H1 (cell line): Measurements from ENCODE around the gene VPS51. TPM values are rescaled to one million over a fixed set of nuclear protein-coding genes. Genes with fewer than 3 reads are reported as not detected.

Experiments used
- CTCF ChIA-PET: fragments of 300-600 bp; sonication (Branson Sonifier 250); formaldehyde crosslinking; loops from one replicate; lab custom pipeline; 2021; ENCODE audit not compliant: partially characterized antibody; lab: Charles Lee
- POLR2A ChIA-PET: fragments of 300-600 bp; sonication (Branson Sonifier 250); formaldehyde crosslinking; loops from one replicate; lab custom pipeline; 2021; ENCODE audit warnings: inconsistent platforms; ENCODE audit not compliant: partially characterized antibody; lab: Charles Lee
- DNase-seq, 2 experiments: peaks; one replicate each; pipeline versions ENCODE4 v3.0.0 to v3.0.0-alpha.2; 2010 to 2022; ENCODE audit warnings: low spot score in 2 of 2, low read depth in 1 of 2, mixed read lengths in 1 of 2
- FAIRE-seq: peaks from 2 replicates; lab custom pipeline; 2011; peaks lifted over from hg19 to GRCh38; lab: Jason Lieb, UNC
- H2AFZ ChIP-seq: 2 replicates; pipeline ENCODE4 v1.8.1; 2012; ENCODE audit warnings: low read length, inconsistent platforms
- H2AK5ac ChIP-seq: 2 replicates; pipeline ENCODE4 v1.6.1; 2013; ENCODE audit warnings: low read depth, low read length
- H2BK120ac ChIP-seq: replicated peaks from 2 replicates; pipeline ENCODE3; 2013; ENCODE audit warnings: low read depth, low read length, inconsistent platforms
- H2BK12ac ChIP-seq: 2 replicates; pipeline ENCODE4 v1.6.1; 2013; ENCODE audit warnings: low read depth, low read length
- H2BK15ac ChIP-seq: 2 replicates; pipeline ENCODE4 v1.6.1; 2013; ENCODE audit warnings: low read length
- H2BK20ac ChIP-seq: 2 replicates; pipeline ENCODE4 v1.6.1; 2013; ENCODE audit warnings: low read length
- H2BK5ac ChIP-seq: 2 replicates; pipeline ENCODE4 v1.6.1; 2013; ENCODE audit warnings: low read depth, low read length
- H3K14ac ChIP-seq: 2 replicates; pipeline ENCODE4 v1.6.1; 2013; ENCODE audit warnings: inconsistent platforms; ENCODE audit not compliant: insufficient read length
- H3K18ac ChIP-seq: 2 replicates; pipeline ENCODE4 v1.6.1; 2013; ENCODE audit warnings: low read length; ENCODE audit errors: extremely low read depth
- H3K23ac ChIP-seq: 2 replicates; pipeline ENCODE4 v1.6.1; 2013; ENCODE audit warnings: inconsistent platforms; ENCODE audit not compliant: insufficient read length
- H3K23me2 ChIP-seq: 2 replicates; pipeline ENCODE4 v1.6.1; 2013; ENCODE audit warnings: low read depth, low read length
- H3K27ac ChIP-seq: 2 replicates; pipeline ENCODE4 v1.6.1; 2011; ENCODE audit warnings: low read depth, low read length, inconsistent platforms
- H3K27me3 ChIP-seq, 4 experiments: replicated peaks in 1 of 4; 1 replicate in 1 of 4; 2 replicates in 3 of 4; pipeline versions ENCODE4 v1.6.1 to v1.8.1; 2011 to 2013; ENCODE audit warnings: low read length in 3 of 4, mild to moderate bottlenecking in 3 of 4, inconsistent platforms in 2 of 4, mixed read lengths in 2 of 4, moderate library complexity in 1 of 4; ENCODE audit not compliant: control insufficient read depth in 3 of 4, insufficient read depth in 3 of 4; ENCODE audit errors: extremely low read depth in 1 of 4
- H3K36me3 ChIP-seq, 4 experiments: 2 replicates each; pipeline versions ENCODE4 v1.6.1 to v1.8.1; 2011 to 2013; ENCODE audit warnings: mild to moderate bottlenecking in 4 of 4, low read length in 3 of 4, moderate library complexity in 2 of 4, control low read depth in 1 of 4, inconsistent platforms in 1 of 4; ENCODE audit not compliant: insufficient read depth in 4 of 4, control insufficient read depth in 2 of 4
- H3K4ac ChIP-seq: replicated peaks from 2 replicates; pipeline ENCODE3; 2013; ENCODE audit warnings: low read length, low read depth, mixed read lengths, inconsistent platforms; ENCODE audit not compliant: insufficient read length
- H3K4me1 ChIP-seq, 4 experiments: replicated peaks in 1 of 4; 1 replicate in 1 of 4; 2 replicates in 3 of 4; pipeline versions ENCODE4 v1.6.1 to v1.8.1; 2011 to 2013; ENCODE audit warnings: low read length in 3 of 4, inconsistent platforms in 2 of 4, mixed read lengths in 1 of 4; ENCODE audit not compliant: insufficient read depth in 4 of 4, control insufficient read depth in 3 of 4
- H3K4me2 ChIP-seq, 2 experiments: 2 replicates each; pipeline versions ENCODE4 v1.6.1 to v1.8.1; 2011 to 2013; ENCODE audit warnings: low read depth in 2 of 2, low read length in 2 of 2, control low read depth in 1 of 2, inconsistent platforms in 1 of 2, mild to moderate bottlenecking in 1 of 2; ENCODE audit not compliant: insufficient read depth in 1 of 2
- H3K4me3 ChIP-seq, 4 experiments: fragments of 200-600, 300-600 bp in 1 of 4; sonication (generic), shearing (Covaris generic), sonication (Bioruptor Twin) in 1 of 4; 2 replicates each; pipeline versions ENCODE4 v1.5.1 to v1.8.1; 2011 to 2016; ENCODE audit warnings: low read length in 4 of 4, low read depth in 3 of 4, control low read depth in 2 of 4, inconsistent platforms in 2 of 4, mild to moderate bottlenecking in 2 of 4, mixed read lengths in 1 of 4, moderate library complexity in 1 of 4; ENCODE audit not compliant: insufficient read depth in 2 of 4; ENCODE audit errors: extremely low read depth in 1 of 4
- H3K56ac ChIP-seq: replicated peaks from 2 replicates; pipeline ENCODE3; 2013; ENCODE audit warnings: low read depth, mild to moderate bottlenecking, mixed read lengths, low read length, inconsistent platforms; ENCODE audit not compliant: insufficient read length
- H3K79me1 ChIP-seq: 2 replicates; pipeline ENCODE4 v1.6.1; 2013; ENCODE audit warnings: low read depth, low read length, control low read depth
- H3K79me2 ChIP-seq, 2 experiments: 2 replicates each; pipeline versions ENCODE4 v1.6.1 to v1.8.1; 2012 to 2013; ENCODE audit warnings: low read length in 2 of 2, mild to moderate bottlenecking in 2 of 2, inconsistent platforms in 1 of 2; ENCODE audit not compliant: insufficient read depth in 2 of 2, control insufficient read depth in 1 of 2
- H3K9ac ChIP-seq, 4 experiments: replicated peaks in 1 of 4; 1 replicate in 1 of 4; 2 replicates in 3 of 4; pipeline versions ENCODE4 v1.6.1 to v1.8.1; 2011 to 2013; ENCODE audit warnings: low read depth in 3 of 4, low read length in 3 of 4, control low read depth in 2 of 4, mild to moderate bottlenecking in 2 of 4, moderate library complexity in 2 of 4, inconsistent platforms in 1 of 4; ENCODE audit errors: extremely low read depth in 1 of 4
- H3K9me3 ChIP-seq, 2 experiments: 2 replicates each; pipeline versions ENCODE4 v1.6.1 to v1.8.1; 2012 to 2013; ENCODE audit warnings: mild to moderate bottlenecking in 2 of 2, moderate library complexity in 2 of 2, control low read depth in 1 of 2, inconsistent platforms in 1 of 2, low read depth in 1 of 2, low read length in 1 of 2, mixed read lengths in 1 of 2; ENCODE audit not compliant: insufficient read depth in 2 of 2
- H4K20me1 ChIP-seq, 2 experiments: replicated peaks in 1 of 2; 2 replicates each; pipeline versions ENCODE3 to v1.8.1; 2011 to 2013; ENCODE audit warnings: inconsistent platforms in 2 of 2, low read length in 2 of 2, mild to moderate bottlenecking in 1 of 2; ENCODE audit not compliant: insufficient read depth in 2 of 2, control insufficient read depth in 1 of 2
- H4K5ac ChIP-seq: 2 replicates; pipeline ENCODE4 v1.6.1; 2013; ENCODE audit warnings: low read length, low read depth, mixed read lengths, inconsistent platforms; ENCODE audit not compliant: insufficient read length
- H4K8ac ChIP-seq: 2 replicates; pipeline ENCODE4 v1.8.0; 2013; ENCODE audit warnings: mild to moderate bottlenecking, moderate library complexity, low read length, inconsistent platforms; ENCODE audit not compliant: insufficient read depth; ENCODE audit errors: extremely low read depth
- H4K91ac ChIP-seq: replicated peaks from 2 replicates; pipeline ENCODE3; 2013; ENCODE audit warnings: low read length, mixed read lengths, inconsistent platforms; ENCODE audit not compliant: insufficient read length
- CBX8 ChIP-seq: fragments of 300-800, 300-1000 bp; sonication (generic); IDR thresholded peaks from 2 replicates; pipeline ENCODE4 v1.7.1; 2016; ENCODE audit warnings: low read depth, low read length, borderline replicate concordance
- EGR1 ChIP-seq: IDR thresholded peaks from 2 replicates; pipeline ENCODE4 v1.6.1; 2011; ENCODE audit warnings: low read depth, low read length, borderline replicate concordance
- EZH2 ChIP-seq: fragments of 200-600 bp; sonication (generic); IDR thresholded peaks from 2 replicates; pipeline ENCODE4 v1.7.1; 2012; ENCODE audit warnings: low read depth, mild to moderate bottlenecking, moderate library complexity, low read length, inconsistent platforms; ENCODE audit not compliant: severe bottlenecking
- FOSL1 ChIP-seq: IDR thresholded peaks from 2 replicates; pipeline ENCODE4 v1.6.1; 2011; ENCODE audit warnings: mild to moderate bottlenecking, low read depth, low read length, moderate library complexity; ENCODE audit not compliant: insufficient read depth
- JUN ChIP-seq: IDR thresholded peaks from 2 replicates; pipeline ENCODE4 v1.6.1; 2011; ENCODE audit warnings: low read depth, mild to moderate bottlenecking, improper control_type of control experiment, low read length
- MAFK ChIP-seq: IDR thresholded peaks from 2 replicates; pipeline ENCODE4 v1.6.1; 2012; ENCODE audit warnings: low read depth, mild to moderate bottlenecking, improper control_type of control experiment, low read length
- NRF1 ChIP-seq: IDR thresholded peaks from 2 replicates; pipeline ENCODE4 v1.6.1; 2011; ENCODE audit warnings: mild to moderate bottlenecking, low read depth, low read length, improper control_type of control experiment
- SIRT6 ChIP-seq: IDR thresholded peaks from one replicate; pipeline ENCODE4 v1.7.1; 2012; ENCODE audit warnings: low read length, inconsistent platforms
- SP1 ChIP-seq: IDR thresholded peaks from 2 replicates; pipeline ENCODE4 v1.6.1; 2011; ENCODE audit warnings: low read depth, low read length
- SP2 ChIP-seq: IDR thresholded peaks from 2 replicates; pipeline ENCODE4 v1.6.1; 2012; ENCODE audit warnings: mild to moderate bottlenecking, low read length, inconsistent platforms
- TAF1 ChIP-seq: IDR thresholded peaks from 2 replicates; pipeline ENCODE4 v1.6.1; 2011; ENCODE audit warnings: mild to moderate bottlenecking, low read depth, low read length
- TCF12 ChIP-seq: IDR thresholded peaks from 2 replicates; pipeline ENCODE4 v1.6.1; 2011; ENCODE audit warnings: low read depth, mild to moderate bottlenecking, low read length
- WGBS, 2 experiments: shearing (Covaris generic) in 1 of 2; methylation state at CpG; one replicate each; pipeline versions ENCODE4 v1.1.6 to v1.1.7; 2013 to 2015; ENCODE audit warnings: low lambda C conversion rate in 2 of 2, mixed read lengths in 2 of 2, inconsistent platforms in 1 of 2, low coverage in 1 of 2, missing lambda C conversion rate in 1 of 2; ENCODE audit not compliant: insufficient replicate concordance in 2 of 2, insufficient coverage in 1 of 2, insufficient read length in 1 of 2; ENCODE audit errors: extremely low coverage in 1 of 2, missing lambda C conversion rate in 1 of 2; 5-methylcytosine and 5-hydroxymethylcytosine counted together
- polyA plus RNA-seq, 7 experiments: library from polyadenylated mRNA; depleted of rRNA in 3 of 7; stranded (reverse) in 5 of 7; unstranded in 2 of 7; fragments of >200 nt in 5 of 7; fragments of 200-250 nt in 2 of 7; gene quantifications; 1 replicate in 5 of 7; 2 replicates in 1 of 7; 4 replicates in 1 of 7; pipeline versions ENCODE4 v1.2.1 to v1.2.3, GENCODE V29; 2011 to 2013; ENCODE audit warnings: missing spikeins in 2 of 7, mixed read lengths in 2 of 7
- total RNA-seq: library from RNA; stranded (reverse); fragmentation: NEBNext Ultra II Directional; extraction: Animal tissue kit (Norgen Biotek cat#: 25700); gene quantifications from 2 replicates; pipeline ENCODE4 v1.2.1, GENCODE V29; 2021

Gene VPS51
- total and polyA plus RNA-seq, 2 of the 8 experiments (the other 6 are each of a cell fraction or from before 2014, with no cell fraction given), result 97.4 to 142 TPM

- Histone ChIP-seq H3K14ac (no peak overlapping the region), H3K4me3 (peak overlapping the region in 1 of 4 experiments; percentile 90; a peak in 1 of 8 replicates), H2AFZ (no peak overlapping the region), H3K23ac (no peak overlapping the region), H3K79me1 (peaks cover 8% of the 10 kb centered on the region), H3K4me1 (peaks cover 2 to 26% (median 19%) of the 10 kb centered on the region in 4 experiments), H2BK20ac (no peak overlapping the region), H3K27me3 (no peaks in the 10 kb centered on the region), H3K79me2 (peaks cover 0 to 6% of the 10 kb centered on the region in 2 experiments; a peak in 1 of 4 replicates), H3K4ac (no peak overlapping the region), H4K20me1 (peaks cover 4 to 20% of the 10 kb centered on the region in 2 experiments), H3K23me2 (peaks cover 17% of the 10 kb centered on the region; the same call in 1 of the 2 replicates), H4K8ac (no peak overlapping the region), H2BK15ac (no peak overlapping the region), H3K36me3 (peaks cover 0 to 10% (median 3%) of the 10 kb centered on the region in 4 experiments; a peak in 2 of 8 replicates), H2BK120ac (no peak overlapping the region), H2BK12ac (no peak overlapping the region), H3K9me3 (no peaks in the 10 kb centered on the region), H2BK5ac (no peak overlapping the region), H3K18ac (no peak overlapping the region), H2AK5ac (no peak overlapping the region), H3K56ac (no peak overlapping the region), H3K27ac (no peak overlapping the region), H4K91ac (no peak overlapping the region), H3K9ac (no peak overlapping the region), H3K4me2 (peak overlapping the region; percentile 71 to 95; a peak in 2 of 4 replicates), H4K5ac (no peak overlapping the region)
- DNase-seq (no peak), FAIRE-seq (no peak)
- ChIA-PET CTCF (interaction anchor here (1.3 to 7.9 kb wide), 8 partner anchors 8 to 264 kb away, joined by 4 to 85 read pairs (median 10); partner anchors contain the start of genes CAPN1, FAU and MRPL49), POLR2A (interaction anchor here (1.1 to 17.4 kb wide), 14 partner anchors 8 to 266 kb away, joined by 3 to 305 read pairs (median 6); partner anchors contain the start of genes ARL2, CAPN1, FAU and MRPL49)
- 91% methylated on average over 6 of the region's 6 CpGs; no CpG with 5 or more reads in 1 of the 2 experiments for WGBS, 2 experiments
- TF ChIP-seq MAFK (no peak), CBX8 (no peak), SIRT6 (no peak), NRF1 (no peak), EGR1 (no peak), SP2 (no peak), TCF12 (no peak), EZH2 (no peak), SP1 (no peak), TAF1 (no peak), FOSL1 (no peak), JUN (no peak)
Measured at GRCh38 chr11:65113839-65114238, 17.8 kb downstream of the VPS51 start.
